Measurements from ENCODE around the gene C16orf82.

Gene C16orf82

GRCh38 chr16:27066668-27067537, at the start of gene C16orf82:
Gene C16orf82, plus strand, starts transcription at chr16:27066927.
- Mint-ChIP-seq H3K4me1 (ENCODE audit: low read depth) (no peaks in the 10 kb centered on the region), H3K4me3 (no peak within 1 kb of the TSS), H3K27me3 (peaks cover 27% of the 10 kb centered on the region), H3K36me3 (ENCODE audit: low read depth) (no peaks in the 10 kb centered on the region), H3K9me3 (no peaks in the 10 kb centered on the region), H3K27ac (no peak within 1 kb of the TSS)
- no peak for DNase-seq

- H3K36me3 Mint-ChIP-seq (ENCODE audit: low read depth), result no peaks in the 10 kb centered on the region
- no peak overlapping the region for H3K27ac Mint-ChIP-seq
- H3K4me3 Mint-ChIP-seq, result no peak overlapping the region
- no peak for DNase-seq
- peaks cover 13% of the 10 kb centered on the region for H3K27me3 Mint-ChIP-seq
- no peaks in the 10 kb centered on the region for H3K4me1 Mint-ChIP-seq (ENCODE audit: low read depth)
- H3K9me3 Mint-ChIP-seq, result peaks cover 3% of the 10 kb centered on the region
Measured at GRCh38 chr16:27020031-27020430, 46.7 kb upstream of the C16orf82 start.

- Mint-ChIP-seq H3K36me3 (ENCODE audit: low read depth) (no peaks in the 10 kb centered on the region), H3K27me3 (peaks cover 4% of the 10 kb centered on the region), H3K4me3 (no peak overlapping the region), H3K9me3 (peaks cover 3% of the 10 kb centered on the region), H3K27ac (no peak overlapping the region), H3K4me1 (ENCODE audit: low read depth) (no peaks in the 10 kb centered on the region)
- no peak for DNase-seq
Measured at GRCh38 chr16:27024010-27024409, 42.7 kb upstream of the C16orf82 start.

- Mint-ChIP-seq H3K27me3 (no peaks in the 10 kb centered on the region), H3K4me3 (no peak overlapping the region), H3K36me3 (ENCODE audit: low read depth) (no peaks in the 10 kb centered on the region), H3K9me3 (no peaks in the 10 kb centered on the region), H3K4me1 (ENCODE audit: low read depth) (no peaks in the 10 kb centered on the region), H3K27ac (no peak overlapping the region)
- no peak for DNase-seq
Measured at GRCh38 chr16:27025581-27025980, 41.1 kb upstream of the C16orf82 start.

GRCh38 chr16:27027971-27028370, 38.8 kb upstream of the C16orf82 start:
- Mint-ChIP-seq H3K36me3 (ENCODE audit: low read depth) (no peaks in the 10 kb centered on the region), H3K4me1 (ENCODE audit: low read depth) (no peaks in the 10 kb centered on the region), H3K27me3 (no peaks in the 10 kb centered on the region), H3K27ac (no peak overlapping the region), H3K9me3 (no peaks in the 10 kb centered on the region), H3K4me3 (no peak overlapping the region)
- no peak for DNase-seq

GRCh38 chr16:27028591-27029110, 38.1 kb upstream of the C16orf82 start:
- no peak overlapping the region for H3K4me3 Mint-ChIP-seq
- no peaks in the 10 kb centered on the region for H3K36me3 Mint-ChIP-seq (ENCODE audit: low read depth)
- H3K27ac Mint-ChIP-seq, result no peak overlapping the region

GRCh38 chr16:27029525-27029924, 37.2 kb upstream of the C16orf82 start:
- no peak for DNase-seq
- Mint-ChIP-seq H3K27me3 (no peaks in the 10 kb centered on the region), H3K4me3 (no peak overlapping the region), H3K27ac (no peak overlapping the region), H3K9me3 (no peaks in the 10 kb centered on the region), H3K36me3 (ENCODE audit: low read depth) (no peaks in the 10 kb centered on the region), H3K4me1 (ENCODE audit: low read depth) (no peaks in the 10 kb centered on the region)

More at GRCh38 chr16:27028591-27029110, 38.1 kb upstream of the C16orf82 start:
- no peak for DNase-seq
- H3K9me3 Mint-ChIP-seq, result no peaks in the 10 kb centered on the region
- no peaks in the 10 kb centered on the region for H3K4me1 Mint-ChIP-seq (ENCODE audit: low read depth)
- no peaks in the 10 kb centered on the region for H3K27me3 Mint-ChIP-seq

GRCh38 chr16:27033281-27033979, 33.3 kb upstream of the C16orf82 start:
- Mint-ChIP-seq H3K27me3 (peaks cover 7% of the 10 kb centered on the region), H3K36me3 (ENCODE audit: low read depth) (no peaks in the 10 kb centered on the region)

GRCh38 chr16:27040732-27041131, 26.0 kb upstream of the C16orf82 start:
- peaks cover 14% of the 10 kb centered on the region for H3K27me3 Mint-ChIP-seq
- no peaks in the 10 kb centered on the region for H3K9me3 Mint-ChIP-seq
- no peaks in the 10 kb centered on the region for H3K4me1 Mint-ChIP-seq (ENCODE audit: low read depth)
- no peak for DNase-seq
- no peaks in the 10 kb centered on the region for H3K36me3 Mint-ChIP-seq (ENCODE audit: low read depth)
- H3K4me3 Mint-ChIP-seq, result no peak overlapping the region
- H3K27ac Mint-ChIP-seq, result no peak overlapping the region

More at GRCh38 chr16:27033281-27033979, 33.3 kb upstream of the C16orf82 start:
- H3K4me3 Mint-ChIP-seq, result no peak overlapping the region
- no peaks in the 10 kb centered on the region for H3K4me1 Mint-ChIP-seq (ENCODE audit: low read depth)
- no peaks in the 10 kb centered on the region for H3K9me3 Mint-ChIP-seq
- H3K27ac Mint-ChIP-seq, result no peak overlapping the region
- no peak for DNase-seq

- no peaks in the 10 kb centered on the region for H3K36me3 Mint-ChIP-seq (ENCODE audit: low read depth)
- no peak overlapping the region for H3K27ac Mint-ChIP-seq
- no peaks in the 10 kb centered on the region for H3K9me3 Mint-ChIP-seq
- DNase-seq, result no peak
- no peaks in the 10 kb centered on the region for H3K4me1 Mint-ChIP-seq (ENCODE audit: low read depth)
- H3K27me3 Mint-ChIP-seq, result peaks cover 8% of the 10 kb centered on the region
- no peak overlapping the region for H3K4me3 Mint-ChIP-seq
Measured at GRCh38 chr16:27046958-27047518, 19.7 kb upstream of the C16orf82 start.

GRCh38 chr16:27048316-27048715, 18.4 kb upstream of the C16orf82 start:
- H3K4me1 Mint-ChIP-seq (ENCODE audit: low read depth), result no peaks in the 10 kb centered on the region
- no peak overlapping the region for H3K27ac Mint-ChIP-seq
- peaks cover 4% of the 10 kb centered on the region for H3K27me3 Mint-ChIP-seq
- no peak overlapping the region for H3K4me3 Mint-ChIP-seq
- H3K9me3 Mint-ChIP-seq, result no peaks in the 10 kb centered on the region
- DNase-seq, result no peak
- H3K36me3 Mint-ChIP-seq (ENCODE audit: low read depth), result no peaks in the 10 kb centered on the region

- H3K36me3 Mint-ChIP-seq (ENCODE audit: low read depth), result no peaks in the 10 kb centered on the region
- no peak for DNase-seq
- H3K27ac Mint-ChIP-seq, result no peak overlapping the region
- H3K9me3 Mint-ChIP-seq, result no peaks in the 10 kb centered on the region
- H3K4me1 Mint-ChIP-seq (ENCODE audit: low read depth), result no peaks in the 10 kb centered on the region
- no peak overlapping the region for H3K4me3 Mint-ChIP-seq
- no peaks in the 10 kb centered on the region for H3K27me3 Mint-ChIP-seq
Measured at GRCh38 chr16:27049117-27049516, 17.6 kb upstream of the C16orf82 start.

- Mint-ChIP-seq H3K4me3 (no peak overlapping the region), H3K27ac (no peak overlapping the region)
- no peak for DNase-seq
Measured at GRCh38 chr16:27052007-27052406, 14.7 kb upstream of the C16orf82 start.

GRCh38 chr16:27053996-27054395, 12.7 kb upstream of the C16orf82 start:
- no peaks in the 10 kb centered on the region for H3K4me1 Mint-ChIP-seq (ENCODE audit: low read depth)
- H3K36me3 Mint-ChIP-seq (ENCODE audit: low read depth), result no peaks in the 10 kb centered on the region
- H3K27ac Mint-ChIP-seq, result no peak overlapping the region
- no peaks in the 10 kb centered on the region for H3K27me3 Mint-ChIP-seq
- H3K9me3 Mint-ChIP-seq, result no peaks in the 10 kb centered on the region
- DNase-seq, result no peak
- H3K4me3 Mint-ChIP-seq, result no peak overlapping the region

More at GRCh38 chr16:27052007-27052406, 14.7 kb upstream of the C16orf82 start:
- H3K9me3 Mint-ChIP-seq, result no peaks in the 10 kb centered on the region
- H3K36me3 Mint-ChIP-seq (ENCODE audit: low read depth), result no peaks in the 10 kb centered on the region
- H3K27me3 Mint-ChIP-seq, result no peaks in the 10 kb centered on the region
- no peaks in the 10 kb centered on the region for H3K4me1 Mint-ChIP-seq (ENCODE audit: low read depth)

All from activated T-cell treated with anti-CD3 and anti-CD28 coated beads, Interleukin-2, amount 50 U/mL, for 24 hours (primary cell).